Adrenal gland (tissue), 12 donors: Measurements from ENCODE around the gene HPS3. TPM values are rescaled to one million over a fixed set of nuclear protein-coding genes. Genes with fewer than 3 reads are reported as not detected.

Source experiments
- DNase-seq, 7 donors: peaks; one replicate each; pipeline ENCODE4 v3.0.0-alpha.2; 2019 to 2020
- H3K27ac ChIP-seq, 5 donors: fragments of 200-600 bp; sonication (generic) in 4 of 5; 1 replicate in 3 of 5; 2 replicates in 2 of 5; pipeline versions ENCODE4 v1.5.1 to v1.8.0; 2016 to 2020; ENCODE audit warnings: mild to moderate bottlenecking in 1 of 5
- H3K27me3 ChIP-seq: fragments of 200-600 bp; 2 replicates; pipeline ENCODE4 v1.8.0; 2021
- H3K36me3 ChIP-seq, 2 donors: fragments of 200-600 bp; replicated peaks in 1 of 2; 1 replicate in 1 of 2; 2 replicates in 1 of 2; pipeline versions ENCODE4 v1.5.1 to v1.8.0; 2018 to 2022
- H3K4me1 ChIP-seq, 2 donors: fragments of 200-600 bp; replicated peaks in 1 of 2; 1 replicate in 1 of 2; 2 replicates in 1 of 2; pipeline versions ENCODE4 v1.5.1 to v1.8.0; 2018 to 2021
- H3K4me3 ChIP-seq, 4 donors: fragments of 200-600 bp; sonication (generic) in 3 of 4; one replicate each; pipeline ENCODE4 v1.5.1; 2016 to 2018
- H3K9me3 ChIP-seq, 3 donors: fragments of 200-600 bp; sonication (generic) in 1 of 3; replicated peaks in 1 of 3; 1 replicate in 2 of 3; 2 replicates in 1 of 3; pipeline versions ENCODE4 v1.5.1 to v1.8.0; 2016 to 2021
- POLR2A ChIP-seq, 2 donors: fragments of 450-650 bp; IDR thresholded peaks; one replicate each; pipeline ENCODE4 v1.6.1; 2017; ENCODE audit warnings: antibody characterized with exemption in 2 of 2, mild to moderate bottlenecking in 2 of 2, moderate library complexity in 1 of 2
- WGBS, 4 donors: extraction: QIAGEN DNeasy Blood & Tissue Kit in 2 of 4; methylation state at CpG; one replicate each; pipeline versions ENCODE4 v1.1.5 to v1.1.7; 2013 to 2017; 5-methylcytosine and 5-hydroxymethylcytosine counted together
- intact Hi-C, 2 donors: fragments of 100-400 bp; cut with DNase I; formaldehyde crosslinking; loops; one replicate each; pipeline versions ENCODE4 v1.14.1 to v1.15.0; 2022 to 2023
- polyA plus RNA-seq, 3 donors: library from polyadenylated mRNA; stranded (reverse); fragments of 200-250 nt in 2 of 3; fragments of 350-450 nt in 1 of 3; fragmentation: Illumina TruSeq in 1 of 3; extraction: RNeasy Lipid Tissue Mini Kit (QIAGEN cat#74804) in 1 of 3; gene quantifications; one replicate each; pipeline ENCODE4 v1.2.3, GENCODE V29; 2013 to 2014
- total RNA-seq, 9 donors: library from RNA; depleted of rRNA in 4 of 9; stranded (reverse); fragments of >200 nt in 4 of 9; fragments of 120-200 nt in 1 of 9; fragmentation: NEBNext Ultra II Directional in 1 of 9; extraction: Animal tissue kit (Norgen Biotek cat#: 25700) in 1 of 9; gene quantifications; one replicate each; pipeline versions ENCODE4 v1.1.0 to v1.2.4, GENCODE V29; 2013 to 2023
- TF ChIP-seq, protein P1 (sequence below), 6 experiments: fragments of 450-650 bp in 4 of 6; fragments of 200-600 bp in 2 of 6; sonication (generic) in 1 of 6; IDR thresholded peaks; 1 replicate in 5 of 6; 2 replicates in 1 of 6; pipeline versions ENCODE4 v1.5.1 to v1.8.0; 2016 to 2021; ENCODE audit warnings: antibody characterized with exemption in 6 of 6, mild to moderate bottlenecking in 2 of 6, moderate library complexity in 1 of 6
- donor health status: healthy with polysubstance abuse.
- donor health status: Bipolar disorder and iron deficiency.
- donor health status: DM: yes; HTN: yes; CAD: no.
- donor health status: DM: no; HTN: no; CAD: no.
- donor health status: DM: no; HTN: no; CAD: no.
- donor health status: DM: yes; HTN: yes; CAD: no.

Gene HPS3
- total and polyA plus RNA-seq, 12 donors, result 6.7 to 38.2 (median 28.9) TPM

- Histone ChIP-seq H3K27me3 (no peaks in the 10 kb centered on the region), H3K36me3 (no peaks in the 10 kb centered on the region), H3K4me1 (peaks cover 3 to 12% of the 10 kb centered on the region in 2 donors), H3K4me3 (no peak overlapping the region), H3K9me3 (no peaks in the 10 kb centered on the region), H3K27ac (peak overlapping the region in 2 of 5 donors; percentile 5 to 88)
- WGBS, 4 donors, result 92 to 97% (median 96%) methylated on average over 2 of the region's 2 CpGs
- TF ChIP-seq, protein P1, sequence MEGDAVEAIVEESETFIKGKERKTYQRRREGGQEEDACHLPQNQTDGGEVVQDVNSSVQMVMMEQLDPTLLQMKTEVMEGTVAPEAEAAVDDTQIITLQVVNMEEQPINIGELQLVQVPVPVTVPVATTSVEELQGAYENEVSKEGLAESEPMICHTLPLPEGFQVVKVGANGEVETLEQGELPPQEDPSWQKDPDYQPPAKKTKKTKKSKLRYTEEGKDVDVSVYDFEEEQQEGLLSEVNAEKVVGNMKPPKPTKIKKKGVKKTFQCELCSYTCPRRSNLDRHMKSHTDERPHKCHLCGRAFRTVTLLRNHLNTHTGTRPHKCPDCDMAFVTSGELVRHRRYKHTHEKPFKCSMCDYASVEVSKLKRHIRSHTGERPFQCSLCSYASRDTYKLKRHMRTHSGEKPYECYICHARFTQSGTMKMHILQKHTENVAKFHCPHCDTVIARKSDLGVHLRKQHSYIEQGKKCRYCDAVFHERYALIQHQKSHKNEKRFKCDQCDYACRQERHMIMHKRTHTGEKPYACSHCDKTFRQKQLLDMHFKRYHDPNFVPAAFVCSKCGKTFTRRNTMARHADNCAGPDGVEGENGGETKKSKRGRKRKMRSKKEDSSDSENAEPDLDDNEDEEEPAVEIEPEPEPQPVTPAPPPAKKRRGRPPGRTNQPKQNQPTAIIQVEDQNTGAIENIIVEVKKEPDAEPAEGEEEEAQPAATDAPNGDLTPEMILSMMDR (IDR thresholded peaks at IDR 0.05), result no peak
- TF ChIP-seq POLR2A (IDR thresholded peaks at IDR 0.05), result no peak
- intact Hi-C loops, result loop anchor here in 1 of 2 donors (10.0 kb wide), 1 partner anchor 56 kb away; the partner anchor contains the start of gene HPS3
- DNase-seq, result no peak
Measured at GRCh38 chr3:149181182-149181581, 51.7 kb downstream of the HPS3 start.

DNA sequence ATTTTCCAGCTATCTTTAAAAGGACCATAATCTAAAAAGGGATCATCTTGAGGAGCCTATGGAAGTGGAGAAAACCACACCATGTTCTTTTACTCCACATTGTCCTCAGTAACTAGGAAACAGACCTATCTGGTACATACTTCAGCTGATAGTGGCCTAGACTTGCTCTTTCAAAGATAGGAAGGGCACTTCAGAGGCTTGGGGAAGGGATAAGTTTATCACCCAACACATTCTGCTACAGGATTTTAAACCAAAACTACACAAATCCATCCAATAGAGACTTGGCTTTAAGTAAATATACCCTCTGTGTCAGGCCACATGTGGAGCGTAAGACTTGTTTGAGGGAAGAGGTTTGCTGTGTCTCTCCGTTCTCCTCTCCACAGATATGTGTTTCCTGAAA lies 56.8 kb downstream of the HPS3 start:
- Histone ChIP-seq H3K9me3 (no peaks in the 10 kb centered on the region), H3K27ac (no peak overlapping the region), H3K36me3 (no peaks in the 10 kb centered on the region), H3K4me1 (no peaks in the 10 kb centered on the region), H3K27me3 (no peaks in the 10 kb centered on the region), H3K4me3 (no peak overlapping the region)
- TF ChIP-seq, protein P1 (IDR thresholded peaks at IDR 0.05), result no peak
- TF ChIP-seq POLR2A (IDR thresholded peaks at IDR 0.05), result no peak
- DNase-seq, result no peak
- 92 to 100% (median 96%) methylated on average over 2 of the region's 2 CpGs for WGBS, 4 donors
- intact Hi-C loops, result loop anchor here in 1 of 2 donors (10.0 kb wide), 1 partner anchor 61 kb away; the partner anchor contains the start of gene HPS3

- DNase-seq, result no peak
- no peaks in the 10 kb centered on the region for H3K9me3 ChIP-seq
- H3K4me1 ChIP-seq, result no peaks in the 10 kb centered on the region
- no peaks in the 10 kb centered on the region for H3K27me3 ChIP-seq
- WGBS, 4 donors, result 96 to 98% (median 97%) methylated on average over 3 of the region's 3 CpGs
- intact Hi-C loops, result loop anchor here in 1 of 2 donors (10.0 kb wide), 1 partner anchor 62 kb away; the partner anchor contains the start of gene HPS3
- no peak for TF ChIP-seq POLR2A (IDR thresholded peaks at IDR 0.05)
- TF ChIP-seq, protein P1 (IDR thresholded peaks at IDR 0.05), result no peak
- no peak overlapping the region for H3K27ac ChIP-seq
- H3K4me3 ChIP-seq, result no peak overlapping the region
- H3K36me3 ChIP-seq, result no peaks in the 10 kb centered on the region
Measured at GRCh38 chr3:149186721-149187120, 57.3 kb downstream of the HPS3 start.

DNA sequence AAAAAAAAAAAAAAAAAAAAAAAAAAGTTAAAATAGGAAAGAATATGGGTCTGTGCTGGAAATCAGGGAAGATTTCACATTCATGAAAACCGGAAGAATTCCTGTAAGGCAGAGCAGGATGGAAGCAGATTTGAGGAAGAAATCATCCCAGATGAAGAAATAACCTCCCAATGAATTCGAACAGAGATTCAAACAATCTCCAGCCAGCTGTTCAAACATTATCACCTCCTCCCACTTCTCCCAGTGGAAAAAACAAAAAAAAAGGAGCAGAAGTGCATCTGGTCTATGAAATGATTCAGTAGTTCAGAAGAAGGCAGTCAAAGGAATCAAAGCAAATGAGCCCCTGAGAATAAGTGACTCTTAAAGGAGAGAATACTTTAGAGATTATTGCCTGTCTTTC lies 59.1 kb downstream of the HPS3 start:
- no peak for DNase-seq
- intact Hi-C loops, result loop anchor here in 1 of 2 donors (10.0 kb wide), 1 partner anchor 64 kb away; the partner anchor contains the start of gene HPS3
- TF ChIP-seq, protein P1 (IDR thresholded peaks at IDR 0.05), result no peak
- TF ChIP-seq POLR2A (IDR thresholded peaks at IDR 0.05), result no peak
- Histone ChIP-seq H3K4me3 (no peak overlapping the region), H3K36me3 (no peaks in the 10 kb centered on the region), H3K4me1 (no peaks in the 10 kb centered on the region), H3K27me3 (no peaks in the 10 kb centered on the region), H3K27ac (no peak overlapping the region), H3K9me3 (no peaks in the 10 kb centered on the region)
- 67 to 86% (median 78%) methylated on average over 2 of the region's 2 CpGs for WGBS, 4 donors
